HG02840 (cell line): ENCODE measurements around the gene SNRNP200.
A peak's percentile ranks its signal among the peaks of the same experiment; 100 is the strongest.

Experiments used
- ATAC-seq: cut with Tn5 transposase; IDR thresholded peaks from one replicate; pipeline ENCODE4 v1.9.1; 2021; ENCODE audit warnings: mild to moderate bottlenecking, moderate library complexity, moderate number of reproducible peaks; ENCODE audit not compliant: unreplicated experiment, low FRiP score

The SNRNP200 gene

DNA sequence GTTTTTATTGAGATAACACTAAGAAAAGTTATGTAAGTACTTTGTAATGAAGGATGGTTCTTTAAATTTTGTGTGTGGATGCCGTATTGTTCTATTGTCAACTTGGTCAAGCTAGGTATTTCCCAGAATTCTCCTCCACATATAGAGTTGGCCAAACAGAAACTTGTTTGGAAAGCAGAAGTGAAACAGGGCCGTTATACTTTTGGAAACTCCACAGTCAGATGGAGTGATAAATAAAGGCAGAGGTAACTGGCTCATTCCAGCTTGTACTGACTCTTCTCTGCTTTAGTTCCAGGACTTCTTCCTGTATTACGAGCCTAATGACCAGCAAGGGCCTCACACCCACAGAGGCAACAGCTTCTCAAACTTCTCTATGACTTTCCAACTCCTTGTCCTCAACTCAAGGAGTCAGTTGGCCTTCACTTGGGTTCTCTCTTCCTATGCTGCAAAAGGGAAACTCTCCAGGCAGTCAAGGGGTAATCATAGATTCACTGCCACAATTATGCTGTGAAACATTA, 80.3 kb downstream of the SNRNP200 start:
- peak; percentile 62 for ATAC-seq
